ENCODE data around the gene FSTL5.

The FSTL5 gene

DNA sequence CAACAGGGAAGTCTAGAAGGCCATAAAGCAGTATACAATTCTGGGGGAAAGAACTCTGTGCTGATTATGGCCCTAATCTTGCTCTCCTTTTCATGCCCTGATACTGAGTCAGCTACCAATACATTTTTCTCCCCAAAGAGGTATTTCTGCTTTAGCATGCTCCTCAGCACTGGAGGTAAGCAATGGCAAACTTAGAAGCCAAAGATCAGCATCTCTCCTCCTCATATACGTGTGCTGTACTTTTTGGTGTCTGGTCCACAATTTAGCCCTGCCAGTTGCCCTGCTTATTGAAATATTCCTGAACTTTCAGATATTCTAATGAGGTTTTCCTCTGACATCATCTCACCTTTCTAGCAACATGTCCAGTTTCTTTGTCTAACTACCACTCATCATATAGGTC, 226.2 kb downstream of the FSTL5 start:
- DNase-seq = no peak

DNA sequence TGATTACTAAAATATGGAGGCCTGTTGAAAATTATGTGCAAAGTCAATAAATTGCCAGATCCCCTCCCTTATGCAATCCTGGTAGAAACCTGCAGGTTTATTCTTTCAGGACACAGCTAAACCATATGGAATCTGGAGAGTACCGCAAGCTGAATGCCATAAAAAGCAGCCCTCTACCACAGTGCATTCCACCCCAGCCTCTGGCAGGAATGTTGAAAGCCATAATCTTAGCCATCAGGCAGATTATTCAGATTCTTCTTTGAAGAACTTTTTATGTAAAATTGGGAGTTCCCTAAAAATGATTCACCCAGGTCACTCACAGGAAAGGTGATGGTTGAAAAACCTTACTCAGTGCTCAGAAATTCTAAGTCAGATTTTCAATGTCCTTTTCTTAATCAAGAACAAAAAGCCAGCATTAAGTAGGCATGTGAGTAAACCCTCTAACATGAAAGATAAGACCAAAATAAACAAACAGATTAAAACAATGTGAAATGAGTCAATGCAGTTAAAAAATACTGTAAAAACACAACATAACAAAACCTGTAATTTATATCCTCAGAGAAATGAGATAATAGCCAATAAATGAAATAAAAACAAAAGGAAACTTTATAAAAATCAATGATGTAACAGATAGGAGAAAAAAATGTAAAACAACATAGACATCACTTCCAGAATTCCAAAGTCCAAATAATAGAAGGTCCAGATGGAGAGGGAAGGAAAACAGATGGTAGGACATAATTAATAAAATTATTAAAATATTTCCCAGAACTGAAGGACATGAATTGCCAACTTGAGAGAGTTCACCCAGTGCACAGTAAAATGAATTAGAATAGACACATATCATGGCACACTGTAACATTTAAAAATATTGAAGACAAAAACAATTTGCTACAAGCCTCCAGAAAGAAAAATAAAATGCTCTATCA, 226.9 kb downstream of the FSTL5 start:
- no peak for DNase-seq

DNA sequence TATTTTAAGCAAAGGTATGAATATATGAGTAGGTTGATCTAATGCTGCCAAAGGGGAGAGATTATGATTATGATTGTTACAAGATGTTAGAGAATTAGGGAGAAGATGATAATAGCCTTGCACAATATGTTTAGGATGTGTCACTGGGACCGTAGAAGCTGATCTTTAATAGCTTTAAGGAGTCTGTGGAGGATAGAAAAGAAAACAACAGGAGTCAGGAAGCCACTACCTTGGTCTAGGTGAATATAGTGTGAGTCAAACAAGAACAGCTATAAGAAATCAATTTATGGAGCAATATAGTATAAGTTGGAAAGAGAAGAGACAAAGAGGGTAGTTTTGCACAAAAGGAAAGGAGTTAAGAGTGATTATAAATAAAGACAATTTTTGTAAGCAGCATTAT, 232.7 kb downstream of the FSTL5 start:
- no peak for DNase-seq

DNA sequence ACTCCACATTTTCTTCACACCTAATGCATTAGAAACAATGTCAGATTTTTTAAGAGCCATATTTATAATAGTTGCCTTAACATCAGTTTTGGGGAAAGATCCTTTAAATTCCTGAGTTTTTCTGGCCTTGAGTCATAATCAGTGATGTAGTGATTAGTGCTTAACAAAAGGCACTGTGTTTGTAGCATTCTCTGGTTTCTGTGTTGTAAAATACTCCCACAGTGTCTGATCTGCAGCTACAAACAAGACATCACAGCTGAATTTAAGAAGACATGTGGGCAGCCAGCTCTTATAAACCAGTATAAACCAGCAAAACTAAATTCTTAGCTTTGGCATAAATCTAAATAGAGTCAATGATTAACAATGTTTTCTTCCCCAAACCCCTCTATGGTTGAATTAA, 233.8 kb downstream of the FSTL5 start:
- DNase-seq = peak in 2 of 51 donors; percentile 7 to 43

DNA sequence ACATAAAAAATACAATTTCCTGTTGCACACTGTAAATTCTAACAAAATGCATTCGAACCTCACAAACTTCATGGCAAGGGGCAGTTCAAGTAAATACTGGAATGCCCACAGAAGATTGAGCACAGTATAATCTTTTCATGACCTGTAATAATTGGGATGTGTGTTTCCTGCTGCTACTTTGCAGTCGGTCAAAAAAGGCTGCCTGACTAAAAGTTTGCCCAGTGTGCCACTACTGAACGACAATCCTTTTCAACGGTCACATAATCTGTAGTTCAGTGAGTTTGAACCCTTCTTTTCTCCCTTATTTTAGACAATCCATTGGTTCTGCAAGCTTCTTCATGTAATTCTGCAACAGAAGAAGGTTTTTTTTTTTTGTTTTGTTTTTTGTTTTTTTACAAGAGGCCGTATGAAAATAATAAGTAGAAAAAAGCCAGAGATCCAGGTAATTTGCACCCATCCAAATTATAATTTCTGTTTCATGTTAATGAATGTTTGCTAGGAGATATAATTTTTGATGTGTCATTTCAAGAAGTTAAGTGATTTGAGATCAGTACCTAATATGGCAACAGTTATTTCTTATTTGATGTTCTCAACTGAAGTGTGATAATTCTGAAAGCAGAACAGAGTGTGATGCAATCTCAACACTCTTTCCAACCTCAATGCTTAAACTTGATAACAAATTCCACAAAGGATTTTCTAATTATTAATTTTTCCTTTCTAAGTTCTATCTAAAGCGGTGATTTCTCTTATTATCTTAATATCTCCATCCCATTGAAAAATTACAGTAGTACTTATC, 237.6 kb downstream of the FSTL5 start:
- DNase-seq = no peak

DNA sequence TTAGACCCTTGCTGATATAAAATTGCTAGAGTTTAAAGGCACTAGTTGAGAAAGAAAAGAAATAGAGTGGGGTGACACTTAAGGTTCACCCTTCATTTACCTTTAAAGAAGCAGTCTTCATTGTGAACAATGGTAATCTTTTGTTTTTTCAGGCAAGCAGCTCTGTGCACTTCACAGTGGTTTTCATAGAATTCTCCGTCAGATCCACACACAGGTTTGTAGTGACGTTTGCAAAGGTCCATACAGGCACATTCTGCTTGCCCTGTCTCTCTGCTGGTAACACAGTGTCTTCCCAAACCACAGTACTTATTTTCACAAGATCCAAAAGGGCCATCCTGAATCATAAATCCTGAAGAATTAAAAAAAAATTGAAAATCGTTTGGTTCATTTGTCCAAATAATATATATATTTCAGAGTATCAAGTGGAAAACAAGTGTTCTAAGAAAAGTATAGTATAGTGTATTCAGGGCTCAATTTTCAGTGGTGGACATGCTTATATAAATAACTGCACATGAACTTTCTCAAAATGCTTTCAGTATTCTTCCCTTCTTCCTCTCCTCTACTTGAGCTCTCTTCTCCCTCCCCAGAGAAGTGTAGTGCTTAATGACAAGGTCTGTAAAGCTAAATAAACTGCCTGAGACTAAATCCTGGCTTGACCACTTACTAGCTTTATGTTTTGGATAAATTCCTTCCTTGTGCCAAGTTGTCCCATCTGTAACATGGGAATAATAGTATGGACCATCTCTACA, 243.3 kb downstream of the FSTL5 start:
- DNase-seq = no peak

DNA sequence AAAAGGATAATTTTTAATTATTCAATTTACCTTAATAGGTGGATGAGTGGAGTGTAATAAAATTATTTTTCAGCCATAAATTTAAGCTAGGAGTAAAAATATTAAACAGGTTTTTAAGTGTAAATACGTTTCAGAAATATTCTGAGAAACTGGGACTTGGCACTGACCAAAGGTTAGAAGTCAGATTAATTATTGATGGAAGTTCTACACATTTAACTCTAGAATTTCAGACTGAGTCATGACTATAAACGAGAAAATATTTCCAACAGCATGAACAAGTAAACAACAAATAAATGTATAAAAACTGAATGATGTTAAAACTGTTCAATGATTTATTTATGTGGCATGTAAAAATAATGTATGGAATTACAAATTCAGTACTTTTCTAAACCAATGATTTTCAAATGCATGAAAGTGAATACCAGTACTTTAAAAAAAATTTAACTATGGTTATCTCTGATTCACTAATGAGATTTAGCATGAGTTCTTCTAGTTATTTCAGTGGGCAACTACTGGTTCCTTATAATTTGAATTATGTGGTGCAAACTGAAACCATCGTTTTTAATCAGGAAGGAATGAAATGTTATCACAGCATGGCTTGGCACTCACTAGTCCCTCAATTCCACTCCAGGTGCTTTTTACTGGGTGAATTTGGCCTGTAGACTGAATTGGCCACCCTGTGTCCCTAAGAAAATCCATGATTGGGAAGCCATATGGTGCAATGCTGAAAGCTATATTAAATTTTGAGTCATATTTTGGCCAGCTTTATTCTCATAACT, 244.2 kb downstream of the FSTL5 start:
- DNase-seq = no peak

DNA sequence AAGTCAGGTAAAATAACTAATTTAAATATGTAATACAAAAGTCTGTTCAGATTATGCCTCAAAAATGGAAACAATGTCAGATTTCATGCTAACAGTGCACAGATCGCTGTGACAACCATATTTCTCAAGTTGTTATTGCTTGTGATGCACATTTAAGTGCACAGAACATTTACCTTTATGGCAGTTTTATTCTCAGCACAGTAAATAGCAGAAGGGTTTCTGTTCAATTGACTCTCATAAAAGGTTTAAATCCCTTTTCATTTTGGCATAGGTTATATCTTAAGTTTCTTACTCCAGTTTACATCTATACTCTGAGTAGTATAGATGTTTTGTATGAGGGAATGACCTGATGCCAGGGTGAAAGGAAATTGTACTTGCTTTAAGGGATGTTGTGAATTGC, 247.8 kb downstream of the FSTL5 start:
- DNase-seq = no peak

DNA sequence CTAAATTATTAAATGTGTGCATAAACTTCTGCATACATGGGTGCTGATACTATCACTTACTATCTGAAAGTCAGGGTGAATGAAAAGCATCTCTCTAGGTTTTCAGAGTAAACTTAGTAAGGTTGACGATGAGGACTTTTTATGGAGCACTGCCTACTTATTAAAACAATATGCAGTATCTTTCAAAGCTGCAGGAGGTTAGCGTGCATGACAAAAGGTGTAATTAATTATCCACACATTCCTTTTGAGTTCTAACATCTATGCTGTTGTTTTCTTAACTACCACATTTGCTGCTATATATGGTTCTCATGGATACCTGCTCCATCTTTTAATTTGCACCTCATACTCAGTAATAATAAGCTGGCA, 256.2 kb downstream of the FSTL5 start:
- DNase-seq = no peak

DNA sequence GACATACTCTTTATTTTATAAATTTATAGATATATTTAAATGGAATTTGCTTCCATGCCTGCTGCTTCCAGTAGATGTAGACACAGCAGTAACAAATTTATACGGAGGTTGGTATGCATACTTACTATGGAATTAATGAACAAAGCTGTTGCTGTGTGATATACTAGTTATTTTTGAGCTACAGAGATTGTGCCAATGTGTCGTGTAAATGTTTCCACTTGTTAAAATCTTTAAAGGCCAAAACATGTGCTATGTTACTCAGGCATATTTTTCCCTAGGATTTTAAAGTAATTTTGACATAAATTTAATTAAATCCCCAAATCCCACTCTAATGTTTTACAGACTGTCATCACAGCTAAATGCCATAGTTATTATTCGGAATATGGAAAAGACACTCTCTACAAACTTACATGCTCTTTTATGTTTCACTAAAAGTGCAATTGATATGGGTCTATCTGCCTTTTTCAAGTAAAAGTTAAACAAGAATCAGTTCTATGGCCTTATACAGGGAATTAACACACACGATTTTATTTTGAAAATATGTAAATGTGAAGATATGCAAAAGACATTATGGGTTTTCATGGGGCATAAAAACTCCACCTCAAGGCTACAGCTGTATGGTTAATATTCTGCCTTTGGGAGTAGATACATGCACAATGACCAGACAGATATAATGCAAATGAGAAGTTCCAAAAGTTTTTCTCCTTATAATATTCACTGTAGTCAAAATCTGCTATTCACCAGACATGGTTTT, 256.8 kb downstream of the FSTL5 start:
- no peak for DNase-seq

DNA sequence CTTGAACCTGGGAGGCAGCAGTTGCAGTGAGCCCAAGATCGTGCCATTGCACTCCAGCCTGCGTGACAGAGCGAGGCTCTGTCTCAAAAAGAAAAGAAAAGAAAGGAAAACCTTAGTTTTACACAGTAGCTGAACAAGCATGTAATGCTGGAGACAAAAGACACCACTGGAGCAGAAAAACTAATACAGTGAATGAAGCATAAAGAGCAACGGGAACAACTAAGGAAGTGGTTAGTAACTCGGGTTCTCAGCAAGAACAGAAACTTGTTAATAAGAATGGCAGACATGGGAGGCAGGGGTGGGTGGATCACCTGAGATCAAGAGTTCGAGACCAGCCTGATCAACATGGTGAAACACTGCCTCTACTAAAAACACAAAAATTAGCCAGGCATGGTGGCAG, 263.7 kb downstream of the FSTL5 start:
- no peak for DNase-seq

DNA sequence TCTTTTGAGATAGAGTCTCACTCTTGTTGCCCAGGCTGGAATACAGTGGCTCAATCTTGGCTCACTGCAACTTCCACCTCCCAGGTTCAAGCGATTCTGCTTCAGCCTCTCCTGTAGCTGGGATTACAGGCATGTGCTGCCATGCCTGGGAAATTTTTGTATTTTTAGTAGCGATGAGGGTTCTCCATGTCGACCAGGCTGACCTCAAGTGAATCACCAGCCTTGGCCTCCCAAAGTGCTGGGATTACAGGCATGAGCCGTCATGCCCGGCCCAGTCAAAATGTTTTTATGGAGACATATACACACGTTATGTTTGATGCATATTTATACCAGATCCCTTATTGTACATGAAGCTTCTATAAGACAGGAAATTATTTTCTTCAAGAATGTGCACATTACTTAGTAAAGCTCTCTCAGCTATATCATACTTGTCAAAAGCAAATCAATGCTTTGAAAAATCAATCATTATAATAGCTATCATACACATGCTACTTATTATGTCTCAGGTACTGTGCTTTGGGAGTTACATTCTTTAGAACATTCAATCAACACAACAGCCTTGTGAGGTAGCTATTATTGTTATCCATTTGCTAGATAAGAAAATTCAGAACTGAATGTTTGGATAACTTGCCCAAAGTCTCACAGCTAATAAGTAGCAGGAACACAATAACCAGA, 269.2 kb downstream of the FSTL5 start:
- DNase-seq = no peak

DNA sequence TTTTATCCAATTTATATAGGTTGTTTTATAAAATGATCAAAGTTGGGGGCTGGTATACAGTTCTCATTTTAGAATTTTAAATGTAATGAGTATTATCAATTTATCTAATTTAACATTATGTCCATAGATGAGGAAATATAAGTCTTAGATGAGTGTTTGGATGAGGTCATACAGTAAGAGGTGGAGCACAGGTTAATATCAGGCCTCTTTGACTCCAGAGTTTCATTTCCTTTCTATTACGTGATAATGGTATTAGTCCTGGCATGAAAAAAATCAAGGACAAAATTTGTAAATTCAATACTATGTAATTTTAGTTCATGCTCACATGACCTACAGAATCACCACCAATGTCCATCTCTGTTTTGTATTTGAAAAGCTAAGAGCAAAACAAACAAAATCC, 269.8 kb downstream of the FSTL5 start:
- no peak for DNase-seq

DNA sequence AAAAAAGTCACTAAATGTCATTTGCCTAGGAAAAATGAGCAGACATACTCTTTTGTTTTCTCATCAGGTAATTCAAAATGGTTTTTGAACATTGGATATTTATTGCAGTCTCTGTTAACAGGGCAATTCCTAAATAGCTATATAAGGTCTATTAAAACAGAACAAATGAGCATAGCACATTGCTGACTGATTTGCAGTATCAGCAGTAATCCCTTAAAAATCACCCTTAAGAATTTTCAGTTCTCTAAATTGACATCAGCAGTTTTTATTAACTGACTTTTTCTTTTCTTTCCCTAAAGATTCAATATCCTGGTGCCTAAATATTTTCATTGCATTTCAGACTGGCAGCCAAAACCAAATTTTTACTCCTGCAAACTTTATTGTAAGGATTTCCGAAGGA, 270.2 kb downstream of the FSTL5 start:
- DNase-seq = no peak

DNA sequence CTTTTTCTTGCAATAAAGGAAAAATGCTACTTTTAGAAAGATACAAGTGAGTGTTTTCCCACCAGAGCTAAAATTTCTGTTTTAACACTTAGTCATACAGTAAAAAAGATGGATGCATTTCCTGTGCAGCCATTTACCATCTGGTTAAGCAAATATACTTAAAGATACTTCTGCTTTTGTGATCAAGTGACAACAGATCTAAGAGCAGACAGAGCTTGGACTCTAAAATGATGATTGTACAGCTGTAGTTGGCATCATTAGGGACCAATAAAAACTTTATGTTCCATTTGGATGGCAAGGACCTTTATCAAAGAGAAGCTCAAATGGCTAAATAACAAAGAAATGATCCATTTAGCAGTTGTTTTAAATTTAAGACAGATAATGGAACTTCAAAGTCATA, 270.8 kb downstream of the FSTL5 start:
- no peak for DNase-seq

DNA sequence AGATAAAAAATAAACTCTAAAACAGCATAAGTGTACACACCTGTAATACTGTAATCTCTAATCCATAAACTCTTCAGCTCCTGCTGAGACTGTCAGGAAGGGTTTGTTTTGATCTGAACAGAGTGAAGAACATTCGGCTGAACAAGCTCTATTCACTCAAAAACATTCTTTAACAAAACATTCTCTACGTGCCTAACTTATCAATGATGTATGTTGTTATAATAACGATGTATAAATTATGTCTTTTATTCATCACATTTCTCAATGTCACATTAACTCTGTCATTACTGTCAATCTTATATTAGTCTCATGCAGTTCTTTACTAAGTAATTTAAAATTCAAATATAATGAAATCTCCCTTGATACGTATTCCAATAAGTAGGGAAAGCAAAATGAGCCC, 280.6 kb downstream of the FSTL5 start:
- no peak for DNase-seq

DNA sequence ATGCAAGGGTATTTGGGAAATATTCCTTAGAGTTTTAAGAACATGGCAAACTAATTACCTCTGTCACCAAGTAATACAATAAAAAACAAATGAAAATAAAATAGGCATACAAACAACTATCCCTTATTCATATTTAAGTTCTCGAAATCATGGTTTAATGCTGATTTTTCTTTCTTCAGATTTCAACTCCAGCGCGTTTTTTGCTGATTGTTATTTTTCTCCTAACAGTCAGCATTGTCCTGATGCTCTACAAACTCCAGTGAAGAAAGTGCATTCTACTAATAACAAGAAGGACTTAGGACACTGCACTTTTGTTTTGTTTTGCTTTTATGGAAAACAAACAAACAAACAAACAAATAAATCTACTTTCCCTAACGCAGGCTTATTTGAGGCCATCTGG, 282.4 kb downstream of the FSTL5 start:
- no peak for DNase-seq

DNA sequence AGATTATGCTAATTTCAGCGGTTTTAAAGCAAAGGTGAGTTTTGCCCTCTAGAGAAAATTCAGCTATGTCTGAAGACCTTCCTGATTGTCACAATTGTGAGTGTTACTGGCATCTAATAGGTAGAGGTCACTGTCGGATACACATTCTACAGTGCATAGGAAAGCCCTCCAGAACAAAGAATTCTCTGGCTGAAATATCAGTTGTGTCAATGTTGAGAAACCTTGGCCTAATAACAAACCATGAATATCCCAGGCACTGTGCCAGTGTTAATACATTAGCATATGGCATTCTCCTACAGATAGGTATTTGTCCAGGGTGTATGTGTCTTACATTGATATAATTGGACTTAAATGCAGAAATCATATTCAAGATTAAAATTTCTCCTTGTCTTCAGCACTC, 294.3 kb downstream of the FSTL5 start:
- DNase-seq = no peak

DNA sequence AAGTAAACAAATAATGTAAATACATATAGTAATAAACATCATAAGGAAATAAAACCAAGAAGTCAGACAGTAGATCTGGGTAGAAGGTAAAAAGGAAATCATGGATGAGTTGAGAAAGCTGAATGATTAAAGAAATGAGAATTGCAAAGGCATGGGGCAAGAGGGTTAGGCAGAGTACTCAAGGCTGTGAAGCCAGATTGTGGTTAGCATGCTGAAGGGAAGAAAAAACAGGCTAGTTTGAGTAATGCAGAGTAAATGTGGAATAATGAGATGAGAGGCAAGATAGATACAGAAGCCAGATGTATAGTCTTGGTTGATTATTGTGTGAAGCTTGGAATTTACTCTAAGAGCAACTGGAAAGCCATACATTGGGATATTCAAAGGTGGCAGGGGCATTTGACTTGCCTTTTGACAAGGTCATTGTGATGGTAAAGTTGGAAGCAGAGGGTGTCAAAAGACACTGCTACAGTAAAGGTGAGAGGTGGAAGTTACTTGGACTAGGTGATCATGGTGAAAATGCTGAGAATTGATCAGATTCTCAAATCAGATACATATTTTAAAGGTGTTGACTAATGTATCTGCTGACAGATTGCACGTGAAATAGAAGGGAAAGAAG, 307.0 kb downstream of the FSTL5 start:
- DNase-seq = no peak

DNA sequence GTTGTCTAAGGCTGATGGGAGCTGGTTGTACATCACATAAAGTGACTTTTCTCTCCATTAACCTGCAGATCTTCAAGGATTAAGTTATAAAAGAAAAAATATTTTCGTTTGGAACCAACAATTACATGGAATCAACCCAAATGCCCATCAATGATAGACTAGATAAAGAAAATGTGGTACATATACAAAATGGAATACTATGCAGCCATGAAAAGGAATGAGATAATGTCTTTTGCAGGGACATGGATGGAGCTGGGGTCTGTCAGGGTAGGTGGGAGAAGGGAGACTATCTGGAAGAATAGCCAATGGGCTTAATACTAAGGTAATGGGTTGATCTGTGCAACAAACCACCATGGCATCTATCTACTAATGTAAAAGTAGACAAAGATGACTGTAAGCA, 313.2 kb downstream of the FSTL5 start:
- DNase-seq = no peak

All from hypothalamus (tissue), 51 donors.